BLaER1 treated with 17β-estradiol and CSF1 and Interleukin-3, amounts not matched to agents 10 nM and 100 nM (cell line): ENCODE data around the gene URM1.

ENCODE experiments used
- H3K27ac ChIP-seq, 11 experiments: shearing (Covaris generic); formaldehyde crosslinking; 2 replicates each; pipeline ENCODE4 v1.8.1; 2022
- H3K27me3 ChIP-seq, 11 experiments: shearing (Covaris generic); formaldehyde crosslinking; 2 replicates each; pipeline ENCODE4 v1.8.1; 2022
- H3K36me3 ChIP-seq, 11 experiments: shearing (Covaris generic); formaldehyde crosslinking; 2 replicates each; pipeline ENCODE4 v1.8.1; 2022
- H3K4me1 ChIP-seq, 10 experiments: shearing (Covaris generic); formaldehyde crosslinking; 2 replicates each; pipeline ENCODE4 v1.8.1; 2022
- H3K4me2 ChIP-seq, 11 experiments: shearing (Covaris generic); formaldehyde crosslinking; 2 replicates each; pipeline ENCODE4 v1.8.1; 2022
- H3K4me3 ChIP-seq, 10 experiments: shearing (Covaris generic); formaldehyde crosslinking; 2 replicates each; pipeline ENCODE4 v1.8.1; 2022
- H3K9ac ChIP-seq, 11 experiments: shearing (Covaris generic); formaldehyde crosslinking; 2 replicates each; pipeline ENCODE4 v1.8.1; 2022
- H3K9me3 ChIP-seq, 11 experiments: shearing (Covaris generic); formaldehyde crosslinking; replicated peaks in 1 of 11; 2 replicates each; pipeline ENCODE4 v1.8.1; 2022
- H4K20me1 ChIP-seq, 11 experiments: shearing (Covaris generic); formaldehyde crosslinking; 2 replicates each; pipeline ENCODE4 v1.8.1; 2022
- Cebpa-rat ChIP-seq, 11 experiments: shearing (Covaris generic); IDR thresholded peaks; 2 replicates each; pipeline ENCODE4 v1.8.1; 2022

URM1 gene

DNA sequence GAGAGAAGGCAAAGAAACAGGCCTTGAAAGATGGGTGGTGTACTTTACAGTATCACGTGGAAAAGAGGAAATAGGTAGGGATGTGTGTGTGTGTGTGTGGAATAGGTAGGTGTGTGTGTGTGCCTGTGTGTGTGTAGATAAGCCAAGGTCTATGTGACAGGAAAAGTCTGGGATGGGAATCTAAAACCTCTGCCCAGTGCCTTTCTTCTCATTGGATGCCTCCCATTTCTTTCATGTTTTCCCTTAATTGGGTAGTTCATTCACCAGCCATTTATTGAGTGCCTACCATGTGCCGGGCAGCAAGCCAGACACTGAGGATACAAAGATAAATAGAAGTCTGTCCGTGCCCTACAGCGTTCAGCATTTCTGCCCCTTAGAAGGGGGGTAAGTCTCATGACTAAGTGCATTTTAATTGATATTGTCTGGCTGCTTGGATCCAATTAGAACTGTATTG is 1.0 kb downstream of the URM1 start:
- H3K9me3 ChIP-seq = no peaks in the 10 kb centered on the region
- H3K36me3 ChIP-seq = peaks cover 0 to 48% (median 41%) of the 10 kb centered on the region in 11 experiments; a peak in 20 of 22 replicates
- H3K4me3 ChIP-seq = peak overlapping the region; percentile 75 to 99 (median 95)
- H3K9ac ChIP-seq = peak overlapping the region; percentile 80 to 95 (median 89)
- peaks cover 19 to 41% (median 29%) of the 10 kb centered on the region in 10 experiments for H3K4me1 ChIP-seq
- no peak for TF ChIP-seq Cebpa-rat (IDR thresholded peaks at IDR 0.05)
- peak overlapping the region in 10 of 11 experiments; percentile 73 to 93 (median 86); a peak in 20 of 22 replicates for H3K27ac ChIP-seq
- no peaks in the 10 kb centered on the region for H3K27me3 ChIP-seq
- peak overlapping the region; percentile 88 to 98 (median 93) for H3K4me2 ChIP-seq
- H4K20me1 ChIP-seq = peaks cover 0 to 49% (median 40%) of the 10 kb centered on the region in 11 experiments; a peak in 19 of 22 replicates

DNA sequence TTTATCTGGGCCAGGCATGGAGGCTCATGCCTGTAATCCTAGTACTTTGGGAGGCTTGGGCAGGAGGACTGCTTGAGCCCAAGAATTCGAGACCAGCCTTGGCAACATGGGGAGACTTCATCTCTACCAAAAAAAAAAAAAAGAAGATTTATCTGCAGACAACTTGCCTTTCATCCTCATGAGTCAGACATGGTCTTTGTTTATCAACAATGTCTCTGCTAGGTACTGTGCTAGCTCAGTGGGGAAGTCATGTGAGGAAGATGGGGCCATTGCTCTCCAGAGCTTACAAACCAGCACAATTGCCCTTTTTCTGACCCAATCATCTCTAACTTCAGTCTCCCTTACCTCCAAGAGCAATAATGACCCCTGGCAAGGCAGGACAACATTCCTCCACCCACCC is 1.6 kb downstream of the URM1 start:
- peak overlapping the region; percentile 75 to 99 (median 95); a peak in 18 of 20 replicates for H3K4me3 ChIP-seq
- H3K4me2 ChIP-seq = peak overlapping the region; percentile 88 to 98 (median 93)
- H3K36me3 ChIP-seq = peaks cover 5 to 54% (median 46%) of the 10 kb centered on the region in 11 experiments
- peak overlapping the region in 8 of 11 experiments; percentile 81 to 93 (median 88); a peak in 9 of 22 replicates for H3K27ac ChIP-seq
- peaks cover 0 to 55% (median 46%) of the 10 kb centered on the region in 11 experiments; a peak in 19 of 22 replicates for H4K20me1 ChIP-seq
- peaks cover 19 to 41% (median 29%) of the 10 kb centered on the region in 10 experiments for H3K4me1 ChIP-seq
- H3K27me3 ChIP-seq = no peaks in the 10 kb centered on the region
- H3K9ac ChIP-seq = peak overlapping the region; percentile 80 to 95 (median 89); a peak in 21 of 22 replicates
- no peak for TF ChIP-seq Cebpa-rat (IDR thresholded peaks at IDR 0.05)
- H3K9me3 ChIP-seq = no peaks in the 10 kb centered on the region

- Histone ChIP-seq H4K20me1 (peaks cover 0 to 69% (median 51%) of the 10 kb centered on the region in 11 experiments; a peak in 19 of 22 replicates), H3K4me2 (no peak overlapping the region), H3K27ac (0 out of 22 replicates have a peak overlapping the region, but pooled peaks of 1 of the 11 experiments have one; percentile 9), H3K27me3 (no peaks in the 10 kb centered on the region), H3K9me3 (no peaks in the 10 kb centered on the region), H3K4me1 (peaks cover 19 to 40% (median 29%) of the 10 kb centered on the region in 10 experiments), H3K36me3 (peaks cover 20 to 68% (median 61%) of the 10 kb centered on the region in 11 experiments), H3K9ac (peak overlapping the region in 2 of 11 experiments; percentile 18 to 49; a peak in 2 of 22 replicates), H3K4me3 (no peak overlapping the region)
- TF ChIP-seq Cebpa-rat (IDR thresholded peaks at IDR 0.05) = no peak
Measured at GRCh38 chr9:128374221-128374675, 3.1 kb downstream of the URM1 start.

DNA sequence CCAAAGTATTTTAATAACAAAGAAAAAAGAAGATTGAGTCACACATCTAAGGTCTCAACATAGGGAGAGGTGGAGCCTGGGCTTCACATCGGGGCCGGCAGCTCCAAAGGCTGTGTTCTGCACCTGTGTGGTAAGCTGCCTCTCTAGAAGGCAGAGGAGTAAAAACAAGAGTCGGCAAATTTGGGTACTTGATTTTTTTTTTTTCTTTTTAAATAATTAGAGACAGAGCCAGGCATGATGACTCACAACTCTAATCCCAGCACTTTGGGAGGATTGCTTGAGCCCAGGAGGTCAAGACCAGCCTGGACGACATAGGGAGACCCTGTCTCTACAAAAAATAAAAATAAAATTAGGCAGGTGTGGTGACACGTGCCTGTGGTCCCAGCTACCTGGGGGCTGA is 4.7 kb downstream of the URM1 start:
- no peak for TF ChIP-seq Cebpa-rat (IDR thresholded peaks at IDR 0.05)
- Histone ChIP-seq H3K4me2 (no peak overlapping the region; a peak in 1 of 22 replicates), H3K36me3 (peaks cover 33 to 85% (median 77%) of the 10 kb centered on the region in 11 experiments), H3K4me1 (peaks cover 10 to 29% (median 18%) of the 10 kb centered on the region in 10 experiments), H3K27ac (peak overlapping the region in 3 of 11 experiments; percentile 50 to 62 (median 54); a peak in 7 of 22 replicates), H3K4me3 (no peak overlapping the region), H3K9me3 (no peaks in the 10 kb centered on the region), H3K9ac (peak overlapping the region in 6 of 11 experiments; percentile 13 to 52 (median 46); a peak in 5 of 22 replicates), H3K27me3 (no peaks in the 10 kb centered on the region), H4K20me1 (peaks cover 0 to 84% (median 62%) of the 10 kb centered on the region in 11 experiments; a peak in 19 of 22 replicates)

DNA sequence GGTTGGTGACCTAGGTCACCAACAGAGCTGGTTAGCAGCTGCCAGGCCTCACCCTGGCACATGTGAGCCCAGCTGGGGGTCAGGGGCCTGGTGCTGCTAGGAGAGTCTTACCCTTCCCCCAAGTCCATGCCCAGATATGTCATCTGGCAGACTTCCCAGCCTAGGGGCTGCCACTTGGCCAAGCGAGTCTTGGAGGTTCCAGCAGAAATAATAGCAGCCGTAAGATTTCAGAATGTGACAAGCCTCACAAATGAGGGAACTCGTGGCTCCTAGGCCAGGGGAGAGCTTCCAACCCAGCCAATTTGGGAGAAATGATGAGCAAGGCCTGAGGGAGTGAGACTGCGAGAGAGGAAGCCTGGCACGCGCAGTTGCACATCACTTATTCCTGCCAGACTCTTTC is 11.1 kb downstream of the URM1 start:
- Histone ChIP-seq H3K4me1 (no peaks in the 10 kb centered on the region), H3K4me3 (no peak overlapping the region), H4K20me1 (peaks cover 10 to 99% (median 81%) of the 10 kb centered on the region in 11 experiments; a peak in 20 of 22 replicates), H3K27me3 (no peaks in the 10 kb centered on the region), H3K9ac (peak overlapping the region in 5 of 11 experiments; percentile 0 to 24 (median 18); a peak in 4 of 22 replicates), H3K9me3 (no peaks in the 10 kb centered on the region), H3K4me2 (no peak overlapping the region), H3K36me3 (peaks cover 94 to 100% (median 99%) of the 10 kb centered on the region in 11 experiments), H3K27ac (no peak overlapping the region; a peak in 1 of 22 replicates)
- TF ChIP-seq Cebpa-rat (IDR thresholded peaks at IDR 0.05) = no peak

GRCh38 chr9:128383007-128383753 is 12.0 kb downstream of the URM1 start:
- H3K27ac ChIP-seq = no peak overlapping the region
- H3K4me2 ChIP-seq = no peak overlapping the region
- H3K9me3 ChIP-seq = no peaks in the 10 kb centered on the region
- peaks cover 94 to 100% (median 99%) of the 10 kb centered on the region in 11 experiments for H3K36me3 ChIP-seq
- H3K4me3 ChIP-seq = no peak overlapping the region
- no peak for TF ChIP-seq Cebpa-rat (IDR thresholded peaks at IDR 0.05)
- peak overlapping the region in 1 of 11 experiments; percentile 26; a peak in 2 of 22 replicates for H3K9ac ChIP-seq
- H4K20me1 ChIP-seq = peaks cover 10 to 99% (median 76%) of the 10 kb centered on the region in 11 experiments; a peak in 20 of 22 replicates
- no peaks in the 10 kb centered on the region for H3K4me1 ChIP-seq
- no peaks in the 10 kb centered on the region for H3K27me3 ChIP-seq

DNA sequence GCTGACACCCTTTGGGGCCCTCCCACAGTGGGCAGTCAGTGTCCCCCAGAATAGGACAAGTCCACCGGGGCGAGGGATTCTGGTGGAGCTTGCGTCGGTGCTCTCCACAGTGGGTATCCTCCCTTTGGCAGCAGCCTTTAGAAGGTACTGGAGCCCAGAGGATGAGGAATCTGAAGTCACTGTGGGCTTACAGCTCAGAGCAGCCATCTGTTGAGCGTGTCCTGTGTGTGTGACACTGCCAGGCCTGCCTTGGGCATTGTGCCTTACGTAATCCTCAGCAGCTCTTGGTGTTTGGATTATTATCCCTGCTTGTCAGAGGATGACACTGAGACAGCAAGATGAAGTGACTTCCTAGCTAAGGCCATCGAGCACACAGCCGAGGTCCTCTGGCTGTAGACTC is 12.6 kb downstream of the URM1 start:
- peaks cover 10 to 98% (median 75%) of the 10 kb centered on the region in 11 experiments; a peak in 20 of 22 replicates for H4K20me1 ChIP-seq
- no peak overlapping the region for H3K27ac ChIP-seq
- no peak for TF ChIP-seq Cebpa-rat (IDR thresholded peaks at IDR 0.05)
- no peaks in the 10 kb centered on the region for H3K4me1 ChIP-seq
- H3K36me3 ChIP-seq = peaks cover 94 to 100% (median 99%) of the 10 kb centered on the region in 11 experiments
- H3K4me2 ChIP-seq = no peak overlapping the region
- H3K9me3 ChIP-seq = no peaks in the 10 kb centered on the region
- H3K27me3 ChIP-seq = no peaks in the 10 kb centered on the region
- H3K4me3 ChIP-seq = no peak overlapping the region
- H3K9ac ChIP-seq = peak overlapping the region in 1 of 11 experiments; percentile 33; a peak in 1 of 22 replicates

DNA sequence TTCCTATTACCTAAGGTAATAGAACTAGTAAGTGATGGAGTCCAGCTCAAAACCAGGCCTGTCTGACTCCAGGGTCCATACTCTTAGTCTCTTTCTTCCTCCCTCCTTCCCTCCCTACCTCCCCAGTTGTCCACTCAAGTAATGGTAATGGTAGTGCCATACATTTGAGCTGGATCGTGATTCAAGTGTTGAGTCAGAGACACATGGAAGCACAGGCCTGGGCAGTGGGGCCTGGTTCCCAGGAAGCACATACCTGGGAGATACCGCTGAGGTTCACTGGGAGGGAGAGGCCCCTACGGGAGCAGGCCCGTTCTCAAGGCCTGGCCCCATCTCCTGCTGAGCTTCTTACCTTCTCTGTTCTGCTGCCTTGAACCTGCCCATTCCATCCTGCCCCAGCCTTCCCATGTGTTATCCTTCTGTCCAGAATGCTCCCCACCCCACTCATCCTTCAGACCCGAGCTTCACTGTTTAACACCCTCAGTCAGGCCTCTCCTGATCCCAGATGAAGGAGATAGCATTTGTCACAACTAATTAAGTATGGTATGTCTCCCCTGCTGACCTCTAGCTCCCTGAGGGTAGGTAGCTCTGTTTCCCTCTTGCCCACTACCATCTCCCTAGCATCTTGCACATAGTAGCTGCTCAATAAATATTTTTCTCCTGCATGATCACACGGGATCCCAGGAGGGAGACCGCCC is 13.8 kb downstream of the URM1 start:
- no peak overlapping the region for H3K4me3 ChIP-seq
- H3K4me2 ChIP-seq = no peak overlapping the region
- peaks cover 95 to 100% (median 99%) of the 10 kb centered on the region in 11 experiments for H3K36me3 ChIP-seq
- peak overlapping the region in 1 of 11 experiments; percentile 9; a peak in 2 of 22 replicates for H3K9ac ChIP-seq
- no peak overlapping the region for H3K27ac ChIP-seq
- TF ChIP-seq Cebpa-rat (IDR thresholded peaks at IDR 0.05) = no peak
- no peaks in the 10 kb centered on the region for H3K4me1 ChIP-seq
- H3K9me3 ChIP-seq = no peaks in the 10 kb centered on the region
- H4K20me1 ChIP-seq = peaks cover 10 to 98% (median 74%) of the 10 kb centered on the region in 11 experiments; a peak in 20 of 22 replicates
- H3K27me3 ChIP-seq = no peaks in the 10 kb centered on the region
